Hepatocyte (in vitro differentiated cells): ENCODE measurements around the gene TAP1. TPM values are rescaled to one million over a fixed set of nuclear protein-coding genes. Genes with fewer than 3 reads are reported as not detected.

Experiments used
- DNase-seq: peaks from one replicate; pipeline ENCODE4 v3.0.0-alpha.2; 2016; ENCODE audit warnings: low spot score
- H2AFZ ChIP-seq: fragments of 200-600 bp; sonication (generic); 2 replicates; pipeline ENCODE4 v1.6.0; 2016; ENCODE audit warnings: antibody characterized with exemption, mild to moderate bottlenecking
- H3K27ac ChIP-seq: fragments of 200-600 bp; sonication (generic); 2 replicates; pipeline ENCODE4 v1.5.1; 2016; ENCODE audit warnings: mild to moderate bottlenecking
- H3K27me3 ChIP-seq: fragments of 200-600 bp; sonication (generic); 2 replicates; pipeline ENCODE4 v1.6.1; 2016
- H3K36me3 ChIP-seq: fragments of 200-600 bp; sonication (generic); replicated peaks from 2 replicates; pipeline ENCODE4 v1.5.1; 2016; ENCODE audit warnings: low read depth; ENCODE audit not compliant: insufficient read depth
- H3K4me1 ChIP-seq: fragments of 200-600 bp; sonication (generic); 2 replicates; pipeline ENCODE4 v1.5.1; 2016; ENCODE audit warnings: mild to moderate bottlenecking, moderate library complexity; ENCODE audit not compliant: insufficient read depth
- H3K4me2 ChIP-seq: fragments of 200-600 bp; sonication (generic); 2 replicates; pipeline ENCODE4 v1.6.0; 2016
- H3K4me3 ChIP-seq: fragments of 200-600 bp; sonication (generic); 2 replicates; pipeline ENCODE4 v1.5.1; 2016; ENCODE audit warnings: mild to moderate bottlenecking
- H3K79me2 ChIP-seq: fragments of 200-600 bp; sonication (generic); 2 replicates; pipeline ENCODE4 v1.6.0; 2017; ENCODE audit warnings: mild to moderate bottlenecking
- H3K9me2 ChIP-seq: fragments of 200-600 bp; sonication (generic); replicated peaks from 2 replicates; pipeline ENCODE4 v1.6.0; 2017; ENCODE audit warnings: mild to moderate bottlenecking; ENCODE audit not compliant: insufficient read depth
- H3K9me3 ChIP-seq: fragments of 200-600 bp; sonication (generic); 2 replicates; pipeline ENCODE4 v1.5.1; 2016; ENCODE audit warnings: low read depth, mild to moderate bottlenecking
- H4K20me1 ChIP-seq: fragments of 200-600 bp; sonication (generic); 2 replicates; pipeline ENCODE4 v1.6.0; 2016; ENCODE audit warnings: mild to moderate bottlenecking; ENCODE audit not compliant: insufficient read depth, poor library complexity, severe bottlenecking
- CTCF ChIP-seq: fragments of 200-600 bp; sonication (generic); IDR thresholded peaks from 2 replicates; pipeline ENCODE4 v1.5.1; 2016; ENCODE audit warnings: antibody characterized with exemption, mild to moderate bottlenecking; ENCODE audit not compliant: poor library complexity
- EZH2 ChIP-seq: fragments of 200-600 bp; sonication (generic); IDR thresholded peaks from 2 replicates; pipeline ENCODE4 v1.6.1; 2016; ENCODE audit warnings: antibody characterized with exemption, mild to moderate bottlenecking, borderline replicate concordance
- EZH2phosphoT487 ChIP-seq: fragments of 200-600 bp; sonication (generic); IDR thresholded peaks from one replicate; pipeline ENCODE4 v1.6.1; 2018; ENCODE audit warnings: antibody characterized with exemption, mild to moderate bottlenecking, low read depth, moderate library complexity; ENCODE audit not compliant: unreplicated experiment, severe bottlenecking
- WGBS: methylation state at CpG from one replicate; pipeline ENCODE4 v1.1.6; 2016; ENCODE audit warnings: low lambda C conversion rate; ENCODE audit errors: missing lambda C conversion rate; 5-methylcytosine and 5-hydroxymethylcytosine counted together
- polyA plus RNA-seq: library from polyadenylated mRNA; unstranded; fragments of >200 nt; fragmentation: Nextera tagmentation; extraction: Ambion mirVana; gene quantifications from 2 replicates; pipeline ENCODE4 v1.2.1, GENCODE V29; 2016
- total RNA-seq: library from RNA; depleted of rRNA; stranded (reverse); fragments of >200 nt; gene quantifications from 2 replicates; pipeline ENCODE4 v1.2.3, GENCODE V29; 2014

The TAP1 gene
- total and polyA plus RNA-seq, 2 experiments from 2014 or later, result 14.1 to 15.2 TPM

- Histone ChIP-seq H3K4me1 (peaks cover 2% of the 10 kb centered on the region), H3K9me3 (no peaks in the 10 kb centered on the region), H4K20me1 (no peaks in the 10 kb centered on the region), H3K79me2 (no peaks in the 10 kb centered on the region), H3K27ac (no peak overlapping the region), H3K4me2 (no peak overlapping the region), H3K9me2 (no peaks in the 10 kb centered on the region), H3K27me3 (no peaks in the 10 kb centered on the region), H3K36me3 (no peaks in the 10 kb centered on the region), H2AFZ (no peak overlapping the region), H3K4me3 (no peak overlapping the region)
- WGBS, result 83% methylated on average over 13 of the region's 13 CpGs
- no peak for TF ChIP-seq CTCF
- no peak for TF ChIP-seq EZH2phosphoT487
- no peak for TF ChIP-seq EZH2
- no peak for DNase-seq
These were observed 21.0 kb downstream of the TAP1 start for GRCh38 chr6:32832535-32832934.

GRCh38 chr6:32830936-32831335 lies 22.6 kb downstream of the TAP1 start:
- no peaks in the 10 kb centered on the region for H3K27me3 ChIP-seq
- H3K9me2 ChIP-seq, result no peaks in the 10 kb centered on the region
- no peak overlapping the region for H3K27ac ChIP-seq
- H3K9me3 ChIP-seq, result no peaks in the 10 kb centered on the region
- H3K4me3 ChIP-seq, result no peak overlapping the region
- no peak for DNase-seq
- no peaks in the 10 kb centered on the region for H3K79me2 ChIP-seq
- no peaks in the 10 kb centered on the region for H4K20me1 ChIP-seq
- no peak overlapping the region for H2AFZ ChIP-seq
- no peak overlapping the region for H3K4me2 ChIP-seq
- H3K4me1 ChIP-seq, result no peaks in the 10 kb centered on the region
- no peaks in the 10 kb centered on the region for H3K36me3 ChIP-seq
- 84% methylated on average over 5 of the region's 5 CpGs for WGBS
- TF ChIP-seq EZH2phosphoT487 (no peak), EZH2 (no peak), CTCF (no peak)

GRCh38 chr6:32830017-32830416 lies 23.5 kb downstream of the TAP1 start:
- Histone ChIP-seq H4K20me1 (no peaks in the 10 kb centered on the region), H3K9me3 (no peaks in the 10 kb centered on the region), H3K36me3 (no peaks in the 10 kb centered on the region), H3K27me3 (no peaks in the 10 kb centered on the region), H2AFZ (no peak overlapping the region), H3K4me2 (no peak overlapping the region), H3K4me1 (no peaks in the 10 kb centered on the region), H3K9me2 (no peaks in the 10 kb centered on the region), H3K27ac (no peak overlapping the region), H3K79me2 (no peaks in the 10 kb centered on the region), H3K4me3 (no peak overlapping the region)
- DNase-seq, result no peak
- 95% methylated on average over 5 of the region's 5 CpGs for WGBS
- TF ChIP-seq CTCF, result no peak
- no peak for TF ChIP-seq EZH2phosphoT487
- no peak for TF ChIP-seq EZH2

- no peak overlapping the region for H2AFZ ChIP-seq
- no peaks in the 10 kb centered on the region for H3K27me3 ChIP-seq
- no peak for DNase-seq
- no peaks in the 10 kb centered on the region for H4K20me1 ChIP-seq
- H3K9me2 ChIP-seq, result no peaks in the 10 kb centered on the region
- TF ChIP-seq EZH2phosphoT487, result no peak
- TF ChIP-seq EZH2, result no peak
- no peak for TF ChIP-seq CTCF
- H3K4me1 ChIP-seq, result no peaks in the 10 kb centered on the region
- no peaks in the 10 kb centered on the region for H3K36me3 ChIP-seq
- H3K4me3 ChIP-seq, result no peak overlapping the region
- no peaks in the 10 kb centered on the region for H3K9me3 ChIP-seq
- no peak overlapping the region for H3K27ac ChIP-seq
- H3K4me2 ChIP-seq, result no peak overlapping the region
- WGBS, result 74% methylated on average over 7 of the region's 7 CpGs
- H3K79me2 ChIP-seq, result no peaks in the 10 kb centered on the region
These were observed 24.0 kb downstream of the TAP1 start for GRCh38 chr6:32829495-32829894.
